GM19397 (cell line): Measurements from ENCODE around the gene DPP10.

ENCODE experiments used
- ATAC-seq: cut with Tn5 transposase; IDR thresholded peaks from one replicate; pipeline ENCODE4 v1.9.1; 2021; ENCODE audit warnings: mild to moderate bottlenecking, moderate library complexity; ENCODE audit not compliant: unreplicated experiment

The DPP10 gene

GRCh38 chr2:114789989-114790388, 347.5 kb downstream of the DPP10 start:
- no peak for ATAC-seq

- no peak for ATAC-seq
Measured at GRCh38 chr2:114797540-114797939, 355.1 kb downstream of the DPP10 start.

GRCh38 chr2:114797942-114798341, 355.5 kb downstream of the DPP10 start:
- no peak for ATAC-seq

GRCh38 chr2:114800371-114800770, 357.9 kb downstream of the DPP10 start:
- no peak for ATAC-seq

- ATAC-seq, result no peak
Measured at GRCh38 chr2:114805195-114805594, 362.8 kb downstream of the DPP10 start.

GRCh38 chr2:114810092-114810491, 367.7 kb downstream of the DPP10 start:
- no peak for ATAC-seq

- ATAC-seq, result no peak
Measured at GRCh38 chr2:114812261-114812660, 369.8 kb downstream of the DPP10 start.

GRCh38 chr2:114814355-114814754, 371.9 kb downstream of the DPP10 start:
- ATAC-seq, result no peak

- ATAC-seq, result no peak
Measured at GRCh38 chr2:114821055-114821454, 378.6 kb downstream of the DPP10 start.

GRCh38 chr2:114843963-114844362, 401.5 kb downstream of the DPP10 start:
- no peak for ATAC-seq

- no peak for ATAC-seq
Measured at GRCh38 chr2:114857196-114857595, 414.8 kb downstream of the DPP10 start.

- no peak for ATAC-seq
Measured at GRCh38 chr2:114859726-114860510, 417.5 kb downstream of the DPP10 start.

GRCh38 chr2:114862243-114862642, 419.8 kb downstream of the DPP10 start:
- no peak for ATAC-seq

- no peak for ATAC-seq
Measured at GRCh38 chr2:114864901-114865300, 422.5 kb downstream of the DPP10 start.

GRCh38 chr2:114880046-114880445, 437.6 kb downstream of the DPP10 start:
- ATAC-seq, result no peak

- ATAC-seq, result no peak
Measured at GRCh38 chr2:114919985-114920384, 477.5 kb downstream of the DPP10 start.

GRCh38 chr2:114922076-114922475, 479.6 kb downstream of the DPP10 start:
- no peak for ATAC-seq

GRCh38 chr2:114925296-114926255, 483.1 kb downstream of the DPP10 start:
- ATAC-seq, result no peak

- no peak for ATAC-seq
Measured at GRCh38 chr2:114926303-114926702, 483.9 kb downstream of the DPP10 start.

GRCh38 chr2:114929225-114929624, 486.8 kb downstream of the DPP10 start:
- no peak for ATAC-seq

GRCh38 chr2:114933671-114934241, 491.3 kb downstream of the DPP10 start:
- no peak for ATAC-seq
